Central memory CD4-positive, alpha-beta T cell (primary cell): Measurements from ENCODE around the gene ARL13B.
A peak's percentile ranks its signal among the peaks of the same experiment; 100 is the strongest.
"Not testable (repeated sequence)": the region's sequence is repeated elsewhere in the genome, so short reads cannot be mapped to it uniquely, and the experiment has no call there.

ENCODE experiments used
- DNase-seq: peaks from one replicate; pipeline ENCODE4 v3.0.0; 2022
- total RNA-seq, 3 experiments: gene quantifications; one replicate each; lab custom pipeline; 2026; lab: John Stamatoyannopoulos, UW

The ARL13B gene
- total RNA-seq: 12.2 to 30.8 (median 17.0) reads per million in 3 experiments

- DNase-seq: peak; percentile 94
Measured at GRCh38 chr3:93979850-93980676, at the start of gene ARL13B. Gene ARL13B, plus strand, starts transcription at chr3:93980155. Its CDS starts 269 bp downstream, at chr3:93980424.

- DNase-seq: no peak
Measured at GRCh38 chr3:93931597-93932229, 48.2 kb upstream of the ARL13B start.

- no peak for DNase-seq
Measured at GRCh38 chr3:93934366-93935046, 45.4 kb upstream of the ARL13B start.

- no peak for DNase-seq
Measured at GRCh38 chr3:93936549-93936948, 43.4 kb upstream of the ARL13B start.

GRCh38 chr3:93937485-93937884 lies 42.5 kb upstream of the ARL13B start:
- not testable (repeated sequence) for DNase-seq

- DNase-seq: not testable (repeated sequence)
Measured at GRCh38 chr3:93949958-93950357, 30.0 kb upstream of the ARL13B start.

DNA sequence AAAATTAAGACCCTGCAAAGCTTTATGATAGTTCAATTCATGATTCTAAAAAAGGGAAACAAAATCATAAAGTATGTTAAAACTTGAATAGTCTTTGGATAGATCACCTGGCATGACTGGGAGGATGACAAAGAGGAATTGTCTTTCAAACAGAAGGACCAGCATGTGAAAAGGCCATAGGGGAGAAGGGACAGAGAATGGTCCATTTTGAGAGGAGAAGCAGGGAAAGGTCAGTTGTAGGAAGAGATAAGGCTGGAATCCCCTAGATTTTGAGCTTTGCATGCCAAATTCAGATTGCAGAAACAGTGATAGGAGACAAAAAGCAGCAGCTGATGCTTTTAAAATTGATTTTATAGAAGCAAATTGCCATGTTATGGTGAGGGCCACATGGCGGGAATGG lies 18.9 kb upstream of the ARL13B start:
- no peak for DNase-seq

GRCh38 chr3:93961489-93961888 lies 18.5 kb upstream of the ARL13B start:
- DNase-seq: no peak

DNA sequence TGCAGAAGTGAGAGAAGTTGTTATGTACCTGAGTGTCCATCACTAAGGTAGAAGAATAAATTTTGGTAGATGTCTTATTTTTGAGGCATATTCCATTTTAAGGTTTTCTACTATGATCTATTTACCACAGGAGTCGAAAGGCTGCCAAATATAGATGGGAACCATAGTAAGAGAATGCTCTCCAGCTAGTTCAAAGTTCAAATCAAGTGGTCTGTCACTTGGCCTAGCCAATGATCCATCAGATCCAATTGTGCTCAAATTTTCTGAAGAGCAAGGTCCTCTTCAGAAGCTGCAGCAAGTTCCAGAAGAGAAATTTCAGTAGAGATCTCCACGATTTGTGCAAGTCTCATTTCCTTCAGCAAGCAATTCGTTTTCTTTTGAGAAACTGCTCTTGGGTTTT lies 17.2 kb upstream of the ARL13B start:
- no peak for DNase-seq

- DNase-seq: not testable (repeated sequence)
Measured at GRCh38 chr3:93965106-93965505, 14.8 kb upstream of the ARL13B start.

DNA sequence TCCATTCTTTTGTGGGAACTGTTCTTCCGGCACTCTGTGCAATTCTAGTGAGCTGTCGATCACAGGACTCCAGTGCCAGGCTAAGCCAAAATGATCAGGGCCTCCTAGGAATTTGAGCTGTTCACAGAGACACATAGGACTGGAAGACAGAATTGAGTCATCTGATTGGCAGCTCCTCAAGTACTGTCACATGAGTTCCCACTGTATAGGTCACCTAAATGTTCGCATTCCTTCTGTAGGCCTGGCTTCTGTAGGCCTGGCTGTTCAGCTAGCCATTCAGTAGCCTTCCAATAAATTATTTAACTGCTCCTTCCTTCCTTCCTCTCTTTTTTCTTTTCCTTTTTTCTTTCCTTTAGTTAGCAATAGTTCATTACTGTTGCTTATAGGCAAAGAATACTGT lies 10.5 kb upstream of the ARL13B start:
- DNase-seq: no peak

DNA sequence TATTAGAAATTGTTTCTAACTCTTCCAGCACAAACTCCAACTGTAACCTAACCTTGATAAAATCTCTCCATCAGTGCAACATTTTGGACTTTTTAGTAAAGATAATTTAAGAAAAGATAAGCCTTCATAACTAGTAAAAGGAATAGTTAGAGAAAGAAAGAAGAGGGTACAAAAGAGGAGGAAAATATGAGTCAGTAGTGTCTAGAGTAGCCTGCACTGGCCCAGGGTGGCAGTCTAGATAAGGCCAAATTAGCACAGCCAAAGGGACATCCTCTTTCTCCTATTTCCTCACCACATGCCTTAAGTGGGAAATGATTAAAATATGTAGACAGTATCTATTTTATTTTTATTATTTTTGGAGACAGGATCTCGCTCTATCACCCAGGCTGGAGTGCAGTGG lies 10.0 kb upstream of the ARL13B start:
- DNase-seq: no peak

DNA sequence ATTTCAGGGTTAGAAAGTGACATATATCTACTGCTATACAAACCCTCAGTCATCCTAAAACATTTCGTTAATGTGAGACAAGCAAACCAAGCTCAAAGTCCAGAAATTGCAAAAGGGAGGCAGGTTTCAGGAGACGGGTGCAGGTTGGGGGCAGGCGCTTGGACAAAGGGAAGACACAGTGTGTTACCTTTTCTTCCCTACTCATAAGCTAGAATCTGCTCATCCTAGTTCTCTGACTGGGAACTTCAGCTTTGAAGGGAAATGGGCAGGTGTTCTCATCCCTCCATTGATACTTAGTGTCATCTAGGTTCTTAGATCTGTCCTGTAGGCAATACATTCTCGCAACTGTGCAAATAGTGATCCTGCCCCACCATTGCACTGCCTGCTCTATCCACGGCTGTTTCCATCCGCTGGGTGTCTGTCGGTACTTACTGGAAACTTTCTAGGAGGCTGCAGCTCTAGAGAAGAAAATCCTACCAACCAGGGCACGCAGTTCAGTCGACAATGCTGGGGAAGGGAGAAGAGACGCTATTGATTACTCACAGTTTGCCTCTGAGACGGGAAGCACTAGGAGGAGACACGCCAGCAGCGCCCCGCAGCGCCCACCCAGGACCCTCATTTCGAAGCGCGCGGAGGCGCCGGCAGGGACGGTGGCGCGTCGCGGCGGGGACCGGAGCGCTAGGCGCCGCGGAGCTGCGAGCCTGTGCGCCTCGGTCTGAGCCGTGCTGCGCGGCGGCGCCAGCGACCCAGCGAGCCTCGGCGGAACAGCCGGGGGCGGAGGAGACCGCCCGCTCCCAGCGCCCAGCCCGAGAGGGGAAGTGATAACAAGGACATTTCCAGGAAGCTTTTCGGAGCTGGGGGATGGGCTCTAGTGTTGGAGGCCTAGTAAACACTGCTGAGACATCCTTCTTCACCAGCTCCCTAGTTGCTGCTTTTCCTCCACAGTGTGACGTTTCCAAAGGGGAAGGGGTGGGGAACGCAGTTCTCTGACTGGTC lies 6.5 kb upstream of the ARL13B start, which contains the start of gene PROS1:
TSS of gene PROS1 (minus strand) at position 766 of the 996 bp plus-strand sequence. CDS start at position 619, 147 bp downstream.
- peak; percentile 21 for DNase-seq

DNA sequence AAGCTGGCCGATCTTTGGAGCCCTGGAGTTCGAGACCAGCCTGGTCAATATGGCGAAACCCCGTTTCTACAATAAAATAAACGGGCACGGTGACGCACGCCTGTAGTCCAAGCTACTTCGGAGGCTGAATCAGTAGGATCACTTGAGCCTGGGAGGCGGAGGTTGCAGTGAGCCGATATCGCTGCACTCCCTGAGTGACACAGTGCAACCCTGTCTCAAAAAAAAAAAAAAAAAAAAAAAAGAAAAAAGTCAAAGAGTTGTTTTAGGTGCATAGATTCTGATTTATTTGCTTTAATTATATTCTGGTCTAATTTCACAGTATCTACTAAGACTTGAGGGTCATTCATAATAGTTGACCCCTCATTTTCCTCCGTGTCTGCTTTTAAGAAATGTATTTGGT lies 1.7 kb downstream of the ARL13B start:
- no peak for DNase-seq

DNA sequence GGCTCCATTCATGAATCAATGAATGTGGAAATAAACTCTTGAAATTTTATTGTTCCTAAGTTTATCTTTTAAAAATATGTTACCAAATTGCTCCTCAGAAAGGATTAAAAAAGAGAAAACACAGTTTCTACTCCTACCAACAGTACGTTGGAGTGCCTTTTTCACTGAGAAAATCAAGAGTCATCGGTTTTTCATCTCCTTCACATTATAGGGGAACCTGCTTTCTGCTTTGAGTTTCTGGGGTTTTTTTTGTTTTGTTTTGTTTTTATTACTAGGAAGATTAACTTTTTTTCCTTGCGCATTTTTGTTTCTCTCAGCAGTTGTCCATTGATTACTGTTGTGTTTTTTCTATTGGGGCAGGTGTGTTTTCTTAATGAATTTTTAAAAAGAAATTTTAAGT lies 3.5 kb downstream of the ARL13B start:
- no peak for DNase-seq

DNA sequence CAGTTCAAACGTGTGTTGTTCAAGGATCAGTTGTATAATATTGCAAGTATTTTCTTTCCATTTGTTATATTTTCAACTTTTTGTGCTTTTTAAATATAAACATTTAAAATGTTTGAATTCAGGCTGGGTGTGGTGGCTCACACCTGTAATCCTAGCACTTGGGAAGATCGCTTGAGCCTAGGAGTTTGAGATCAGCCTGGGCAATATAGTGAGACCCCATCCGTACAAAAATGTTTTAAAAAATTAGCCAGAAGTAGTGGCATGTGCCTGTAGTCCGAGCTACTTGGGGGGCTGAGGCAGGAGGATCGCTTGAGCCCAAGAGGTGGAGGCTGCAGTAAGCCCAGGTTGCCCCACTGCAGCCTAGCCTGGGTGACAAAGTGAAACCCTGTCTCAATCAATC lies 4.7 kb downstream of the ARL13B start:
- no peak for DNase-seq

- no peak for DNase-seq
Measured at GRCh38 chr3:93988283-93988682, 8.3 kb downstream of the ARL13B start.

DNA sequence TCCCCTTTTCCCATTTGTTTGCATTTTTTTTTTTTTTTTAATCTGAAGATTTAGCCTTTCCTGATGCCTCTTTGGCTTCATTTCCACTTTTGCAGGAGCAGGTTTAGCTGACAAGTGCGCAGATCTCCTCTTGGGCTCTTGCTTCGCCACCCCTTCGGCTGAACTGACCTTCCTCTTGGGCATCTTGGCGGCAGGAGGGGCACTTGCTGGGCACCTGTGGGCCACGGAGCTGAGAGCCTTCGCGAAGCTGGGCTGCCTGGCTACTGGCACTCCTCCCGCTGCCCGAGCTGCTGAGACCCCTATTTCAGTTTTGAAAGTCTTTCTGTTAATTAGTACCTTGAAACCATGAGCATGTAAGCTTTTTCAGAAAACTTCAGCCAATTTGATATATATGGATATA lies 8.8 kb downstream of the ARL13B start:
- DNase-seq: no peak

DNA sequence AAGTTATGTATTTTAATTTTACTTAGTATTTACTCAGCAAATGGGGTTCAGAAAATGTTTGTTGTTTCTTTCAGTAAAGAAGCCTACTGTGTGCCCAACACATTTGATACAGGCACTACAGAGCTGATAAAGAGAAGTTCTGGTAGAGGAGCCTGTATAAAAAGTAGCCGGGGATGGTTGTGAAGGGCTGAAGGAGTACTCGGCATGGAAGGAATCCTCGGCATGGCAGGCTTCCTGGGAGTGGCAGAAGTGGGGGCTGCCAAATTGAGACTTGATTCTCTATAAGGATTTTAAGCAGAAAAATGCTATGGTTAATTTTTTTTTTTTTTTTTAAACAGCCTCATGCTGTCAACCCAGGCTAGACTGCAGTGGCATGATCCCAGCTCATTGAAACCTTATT lies 9.3 kb downstream of the ARL13B start:
- no peak for DNase-seq

DNA sequence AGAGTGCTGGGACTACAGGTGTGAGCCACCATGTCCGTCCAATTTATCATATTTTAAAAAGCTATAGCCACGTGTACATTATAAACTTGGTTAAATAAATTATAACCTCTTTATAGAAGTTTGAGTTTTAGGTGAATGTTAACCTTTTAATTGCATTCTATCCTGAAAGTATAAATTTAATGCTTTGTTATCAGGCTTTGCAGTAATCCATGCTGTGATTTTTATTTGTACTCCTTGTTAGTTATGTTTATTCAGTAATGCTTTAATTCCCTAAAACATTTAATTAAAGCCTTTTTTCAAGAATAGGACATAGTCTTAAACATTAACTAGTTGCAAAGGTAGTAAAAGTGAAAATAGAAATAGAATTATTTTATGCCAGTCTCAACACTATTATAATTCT lies 11.7 kb downstream of the ARL13B start:
- DNase-seq: no peak

DNA sequence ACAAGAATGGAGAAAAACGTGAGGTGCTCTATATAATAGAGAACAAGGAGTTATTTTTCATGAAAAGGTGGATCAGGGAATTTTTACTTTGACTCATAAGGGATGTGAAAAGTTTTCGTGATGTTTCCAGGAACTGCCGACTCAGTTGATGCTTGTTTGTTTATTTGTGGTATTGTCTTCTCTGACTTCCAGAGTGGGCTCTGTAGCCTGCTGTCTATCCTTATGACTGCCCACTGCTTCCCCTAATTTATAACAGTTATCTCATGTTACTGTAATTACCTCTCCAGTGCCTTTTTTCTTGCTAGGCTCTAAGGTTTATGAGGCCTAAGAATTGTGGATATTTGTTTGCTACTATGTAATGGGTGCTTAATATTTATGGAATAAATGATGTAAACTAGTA lies 12.3 kb downstream of the ARL13B start:
- no peak for DNase-seq

GRCh38 chr3:93994056-93994455 lies 14.1 kb downstream of the ARL13B start:
- no peak for DNase-seq
